Measurements from ENCODE around the gene TSHZ2.

DNA sequence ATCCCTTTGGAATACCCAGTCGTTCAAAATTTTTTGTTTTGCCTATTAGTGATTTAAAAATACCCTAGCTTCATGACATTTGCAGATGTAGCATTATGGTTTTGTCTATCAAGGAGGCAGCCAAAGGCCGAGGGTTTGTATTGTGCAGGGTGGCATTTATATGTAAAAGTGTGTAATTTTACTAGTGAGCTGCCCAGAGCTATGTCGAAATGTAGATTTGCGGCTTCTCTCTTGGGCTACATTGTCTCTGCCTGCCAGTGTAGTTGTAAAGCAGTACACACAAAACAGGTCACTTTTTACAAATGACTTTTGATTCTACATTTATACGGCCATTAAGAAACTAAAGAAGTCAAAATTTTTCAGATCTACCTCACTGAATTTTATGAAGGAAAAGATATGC is 87.7 kb downstream of the TSHZ2 start:
- TF ChIP-seq POLR2A (IDR thresholded peaks at IDR 0.05): no peak
- TF ChIP-seq, protein P1, sequence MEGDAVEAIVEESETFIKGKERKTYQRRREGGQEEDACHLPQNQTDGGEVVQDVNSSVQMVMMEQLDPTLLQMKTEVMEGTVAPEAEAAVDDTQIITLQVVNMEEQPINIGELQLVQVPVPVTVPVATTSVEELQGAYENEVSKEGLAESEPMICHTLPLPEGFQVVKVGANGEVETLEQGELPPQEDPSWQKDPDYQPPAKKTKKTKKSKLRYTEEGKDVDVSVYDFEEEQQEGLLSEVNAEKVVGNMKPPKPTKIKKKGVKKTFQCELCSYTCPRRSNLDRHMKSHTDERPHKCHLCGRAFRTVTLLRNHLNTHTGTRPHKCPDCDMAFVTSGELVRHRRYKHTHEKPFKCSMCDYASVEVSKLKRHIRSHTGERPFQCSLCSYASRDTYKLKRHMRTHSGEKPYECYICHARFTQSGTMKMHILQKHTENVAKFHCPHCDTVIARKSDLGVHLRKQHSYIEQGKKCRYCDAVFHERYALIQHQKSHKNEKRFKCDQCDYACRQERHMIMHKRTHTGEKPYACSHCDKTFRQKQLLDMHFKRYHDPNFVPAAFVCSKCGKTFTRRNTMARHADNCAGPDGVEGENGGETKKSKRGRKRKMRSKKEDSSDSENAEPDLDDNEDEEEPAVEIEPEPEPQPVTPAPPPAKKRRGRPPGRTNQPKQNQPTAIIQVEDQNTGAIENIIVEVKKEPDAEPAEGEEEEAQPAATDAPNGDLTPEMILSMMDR (IDR thresholded peaks at IDR 0.05): no peak

Measured in testis (tissue), 2 donors.